ENCODE measurements around the gene DMD.

DMD gene

DNA sequence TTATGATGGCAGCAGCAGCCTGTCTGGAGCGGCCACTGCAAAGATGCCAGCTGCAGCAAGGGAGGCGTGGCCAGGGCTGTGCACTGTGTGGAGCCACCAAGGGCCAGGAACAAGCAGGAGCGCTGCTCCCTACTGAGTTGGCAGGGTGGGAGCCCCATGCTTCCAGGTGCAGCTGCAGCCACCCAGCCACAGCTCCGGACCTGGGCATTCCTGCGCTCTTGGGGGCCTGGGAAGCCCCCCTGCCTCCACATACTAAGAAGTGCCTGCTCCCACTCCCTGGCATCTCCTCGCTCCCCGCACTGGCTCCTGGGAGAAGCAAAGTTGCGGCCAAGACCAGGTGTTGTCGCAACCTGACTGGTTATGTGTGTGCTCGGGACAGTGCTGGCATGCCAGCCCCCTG, 619.8 kb downstream of the DMD start:
- Histone ChIP-seq H3K36me3 (ENCODE audit: control insufficient read depth, insufficient read depth, low read length) (no peaks in the 10 kb centered on the region), H3K27ac (ENCODE audit: low read depth, low read length, severe bottlenecking) (no peak overlapping the region), H3K4me3 (ENCODE audit: extremely low read depth, insufficient read depth, low read length, poor library complexity, severe bottlenecking) (no peak overlapping the region), H3K9me3 (ENCODE audit: control insufficient read depth, low read length) (no peaks in the 10 kb centered on the region), H3K4me1 (ENCODE audit: control insufficient read depth, insufficient read depth, low read length, poor library complexity, severe bottlenecking) (no peaks in the 10 kb centered on the region)
- WGBS, 2 experiments (ENCODE audit: insufficient coverage in 2 of 2): 83 to 86% methylated on average over 3 of the region's 10 CpGs

DNA sequence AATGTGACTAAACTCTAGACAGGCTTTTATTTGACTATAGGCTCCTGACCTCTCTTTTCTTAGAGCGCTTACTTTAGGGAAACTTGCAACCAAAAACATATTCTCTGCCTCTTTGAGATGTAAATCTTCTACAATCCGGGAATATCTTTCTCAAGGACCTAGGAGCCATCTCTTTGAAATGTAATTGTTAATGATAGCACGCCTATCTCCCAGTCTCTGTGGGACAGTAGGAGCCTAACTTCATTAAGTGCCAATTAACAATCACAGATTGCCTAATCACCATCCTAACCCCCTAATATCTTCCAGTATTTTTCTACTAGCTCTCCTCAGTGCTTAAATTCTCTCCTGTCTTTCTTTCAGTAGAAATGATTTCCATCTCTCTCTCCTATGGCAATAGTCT, 628.6 kb downstream of the DMD start:
- Histone ChIP-seq H3K4me1 (ENCODE audit: control insufficient read depth, insufficient read depth, low read length, poor library complexity, severe bottlenecking) (no peaks in the 10 kb centered on the region), H3K4me3 (ENCODE audit: extremely low read depth, insufficient read depth, low read length, poor library complexity, severe bottlenecking) (no peak overlapping the region), H3K9me3 (ENCODE audit: control insufficient read depth, low read length) (no peaks in the 10 kb centered on the region), H3K27ac (ENCODE audit: low read depth, low read length, severe bottlenecking) (no peak overlapping the region), H3K36me3 (ENCODE audit: control insufficient read depth, insufficient read depth, low read length) (no peaks in the 10 kb centered on the region)
- WGBS, 2 experiments (ENCODE audit: insufficient coverage in 2 of 2): 17% methylated on average over 1 of the region's 3 CpGs; no CpG with 5 or more reads in 1 of the 2 experiments

DNA sequence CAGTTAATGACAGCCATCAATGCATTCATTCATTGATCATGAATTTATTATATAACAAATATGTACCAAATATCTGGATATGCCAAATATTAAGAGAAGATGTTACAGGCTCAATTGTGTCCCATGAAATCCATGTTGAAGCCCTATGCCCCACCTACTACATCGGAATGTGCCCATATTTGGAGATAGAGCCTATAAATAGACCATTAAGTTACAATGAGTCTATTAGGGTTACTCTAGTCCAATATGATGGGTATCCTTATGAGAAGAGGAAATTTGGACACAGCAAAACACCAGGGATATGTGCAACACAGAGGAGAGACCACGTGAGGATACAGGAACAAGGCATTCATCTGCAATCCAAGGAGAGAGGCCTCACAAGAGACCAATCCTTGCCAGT, 634.5 kb downstream of the DMD start:
- H3K9me3 ChIP-seq (ENCODE audit: control insufficient read depth, low read length): no peaks in the 10 kb centered on the region
- WGBS, 2 experiments (ENCODE audit: insufficient coverage in 2 of 2): no CpG with 5 or more reads among the region's 2 CpGs
- no peaks in the 10 kb centered on the region for H3K36me3 ChIP-seq (ENCODE audit: control insufficient read depth, insufficient read depth, low read length)

DNA sequence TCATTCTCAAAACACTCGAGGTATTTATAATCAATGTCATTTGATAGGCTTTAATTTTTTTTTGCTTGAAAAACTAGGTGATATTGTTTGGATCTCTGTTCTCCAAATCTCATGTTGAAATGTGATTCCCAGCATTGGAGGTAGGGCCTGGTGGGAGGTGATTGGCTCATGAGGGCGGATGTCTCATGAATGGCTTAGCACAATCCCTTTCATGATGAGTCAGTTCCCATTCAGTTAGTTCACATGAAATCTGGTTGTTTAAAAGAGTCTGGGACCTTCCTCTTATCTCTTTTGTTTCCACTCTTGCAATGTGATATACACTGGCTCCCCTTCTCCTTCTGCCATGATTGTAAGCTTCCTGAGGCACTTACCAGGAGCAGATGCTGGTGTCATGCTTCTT, 638.7 kb downstream of the DMD start:
- no peaks in the 10 kb centered on the region for H3K9me3 ChIP-seq (ENCODE audit: control insufficient read depth, low read length)
- no peak overlapping the region for H3K27ac ChIP-seq (ENCODE audit: low read depth, low read length, severe bottlenecking)
- H3K4me3 ChIP-seq (ENCODE audit: extremely low read depth, insufficient read depth, low read length, poor library complexity, severe bottlenecking): no peak overlapping the region
- H3K4me1 ChIP-seq (ENCODE audit: control insufficient read depth, insufficient read depth, low read length, poor library complexity, severe bottlenecking): no peaks in the 10 kb centered on the region
- WGBS, 2 experiments (ENCODE audit: insufficient coverage in 2 of 2): no CpG with 5 or more reads among the region's 2 CpGs
- no peaks in the 10 kb centered on the region for H3K36me3 ChIP-seq (ENCODE audit: control insufficient read depth, insufficient read depth, low read length)

More for the DNA sequence above, 634.5 kb downstream of the DMD start:
- Histone ChIP-seq H3K27ac (ENCODE audit: low read depth, low read length, severe bottlenecking) (no peak overlapping the region), H3K4me1 (ENCODE audit: control insufficient read depth, insufficient read depth, low read length, poor library complexity, severe bottlenecking) (no peaks in the 10 kb centered on the region), H3K4me3 (ENCODE audit: extremely low read depth, insufficient read depth, low read length, poor library complexity, severe bottlenecking) (no peak overlapping the region)

DNA sequence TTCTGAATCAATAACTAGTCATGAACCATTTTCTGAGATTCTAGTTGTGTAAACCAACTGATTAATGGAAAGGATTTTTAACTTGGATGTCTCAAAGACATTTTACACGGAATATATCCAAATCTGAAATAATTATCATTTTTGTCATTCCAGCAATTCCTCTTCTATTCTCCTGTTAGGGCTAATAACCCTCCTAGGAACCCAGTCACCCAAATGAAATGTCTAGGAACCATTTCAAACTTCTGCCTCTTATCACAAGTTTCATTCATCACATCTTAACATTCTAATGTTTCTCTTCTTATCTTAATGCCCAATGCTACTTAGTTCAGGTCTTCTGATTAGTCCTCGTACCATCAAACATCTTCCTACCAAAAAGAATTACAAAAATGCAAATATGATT, 639.8 kb downstream of the DMD start:
- Histone ChIP-seq H3K27ac (ENCODE audit: low read depth, low read length, severe bottlenecking) (no peak overlapping the region), H3K4me3 (ENCODE audit: extremely low read depth, insufficient read depth, low read length, poor library complexity, severe bottlenecking) (no peak overlapping the region), H3K9me3 (ENCODE audit: control insufficient read depth, low read length) (no peaks in the 10 kb centered on the region), H3K4me1 (ENCODE audit: control insufficient read depth, insufficient read depth, low read length, poor library complexity, severe bottlenecking) (no peaks in the 10 kb centered on the region), H3K36me3 (ENCODE audit: control insufficient read depth, insufficient read depth, low read length) (no peaks in the 10 kb centered on the region)
- 80% methylated on average over 1 of the region's 2 CpGs for WGBS, 2 experiments (ENCODE audit: insufficient coverage in 2 of 2)

DNA sequence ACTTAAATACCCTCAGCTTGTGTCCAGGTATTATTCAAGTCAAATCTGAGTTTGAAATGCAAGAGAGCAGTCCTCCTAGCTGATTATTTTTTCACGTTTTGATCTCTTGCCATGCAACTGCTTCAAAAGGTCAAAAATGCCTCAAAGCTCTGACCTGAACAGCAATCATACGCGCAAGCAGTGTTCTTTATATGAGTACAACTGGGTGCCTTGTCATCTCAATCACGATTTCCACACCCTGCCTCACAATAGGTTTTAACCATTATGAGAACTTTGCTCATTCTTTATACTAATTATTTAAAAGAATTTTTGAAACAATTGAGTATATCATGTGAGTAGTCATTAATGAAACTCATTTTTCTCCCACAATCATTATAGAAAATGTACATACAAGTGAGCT, 649.1 kb downstream of the DMD start:
- Histone ChIP-seq H3K27ac (ENCODE audit: low read depth, low read length, severe bottlenecking) (no peak overlapping the region), H3K9me3 (ENCODE audit: control insufficient read depth, low read length) (no peaks in the 10 kb centered on the region), H3K4me1 (ENCODE audit: control insufficient read depth, insufficient read depth, low read length, poor library complexity, severe bottlenecking) (no peaks in the 10 kb centered on the region), H3K36me3 (ENCODE audit: control insufficient read depth, insufficient read depth, low read length) (no peaks in the 10 kb centered on the region), H3K4me3 (ENCODE audit: extremely low read depth, insufficient read depth, low read length, poor library complexity, severe bottlenecking) (no peak overlapping the region)
- 89% methylated on average over 3 of the region's 4 CpGs; no CpG with 5 or more reads in 1 of the 2 experiments for WGBS, 2 experiments (ENCODE audit: insufficient coverage in 2 of 2)

DNA sequence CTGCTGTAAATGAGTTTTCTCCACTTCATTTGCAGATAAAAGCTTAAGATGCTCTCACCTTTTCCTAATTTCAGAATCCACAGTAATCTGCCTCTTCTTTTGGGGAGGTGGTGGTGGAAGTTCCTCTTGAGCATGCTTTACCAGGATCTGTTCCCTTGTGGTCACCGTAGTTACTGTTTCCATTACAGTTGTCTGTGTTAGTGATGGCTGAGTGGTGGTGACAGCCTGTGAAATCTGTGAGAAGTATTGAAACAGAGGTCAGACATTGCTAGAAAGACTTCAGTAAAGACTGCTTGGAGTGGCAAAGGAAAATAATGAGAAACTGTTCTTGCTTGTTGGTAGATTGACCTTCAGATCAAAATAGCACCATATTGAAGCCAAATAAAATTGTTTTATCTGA, 666.2 kb downstream of the DMD start:
- Histone ChIP-seq H3K27ac (ENCODE audit: low read depth, low read length, severe bottlenecking) (no peak overlapping the region), H3K4me3 (ENCODE audit: extremely low read depth, insufficient read depth, low read length, poor library complexity, severe bottlenecking) (no peak overlapping the region), H3K36me3 (ENCODE audit: control insufficient read depth, insufficient read depth, low read length) (no peaks in the 10 kb centered on the region), H3K4me1 (ENCODE audit: control insufficient read depth, insufficient read depth, low read length, poor library complexity, severe bottlenecking) (no peaks in the 10 kb centered on the region), H3K9me3 (ENCODE audit: control insufficient read depth, low read length) (no peaks in the 10 kb centered on the region)
- whole genome bisulfite sequencing, 2 experiments (ENCODE audit: insufficient coverage in 2 of 2): no CpG with 5 or more reads among the region's 1 CpG

DNA sequence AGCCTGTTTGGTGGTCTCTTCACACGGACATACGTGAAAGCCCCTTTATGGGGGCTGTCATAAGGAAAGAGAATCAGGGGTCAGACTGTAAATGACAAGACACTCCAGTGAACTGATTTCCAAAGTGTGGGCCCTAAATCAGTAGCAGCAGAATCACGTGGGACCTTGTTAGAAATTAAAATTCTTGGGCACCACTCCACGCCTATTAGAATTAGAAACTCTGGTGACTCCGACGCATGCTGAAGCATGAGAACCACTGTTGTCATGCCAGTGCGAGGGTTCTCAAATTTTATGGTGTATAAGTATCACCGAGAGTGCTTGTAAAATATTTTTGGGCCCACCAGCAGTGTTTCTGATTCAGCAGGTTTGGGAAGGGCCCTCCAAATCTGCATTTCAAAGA, 672.8 kb downstream of the DMD start:
- Histone ChIP-seq H3K4me3 (ENCODE audit: extremely low read depth, insufficient read depth, low read length, poor library complexity, severe bottlenecking) (no peak overlapping the region), H3K4me1 (ENCODE audit: control insufficient read depth, insufficient read depth, low read length, poor library complexity, severe bottlenecking) (no peaks in the 10 kb centered on the region), H3K27ac (ENCODE audit: low read depth, low read length, severe bottlenecking) (no peak overlapping the region), H3K9me3 (ENCODE audit: control insufficient read depth, low read length) (no peaks in the 10 kb centered on the region), H3K36me3 (ENCODE audit: control insufficient read depth, insufficient read depth, low read length) (no peaks in the 10 kb centered on the region)
- 82 to 90% methylated on average over 4 to 5 of the region's 8 CpGs for WGBS, 2 experiments (ENCODE audit: insufficient coverage in 2 of 2)

DNA sequence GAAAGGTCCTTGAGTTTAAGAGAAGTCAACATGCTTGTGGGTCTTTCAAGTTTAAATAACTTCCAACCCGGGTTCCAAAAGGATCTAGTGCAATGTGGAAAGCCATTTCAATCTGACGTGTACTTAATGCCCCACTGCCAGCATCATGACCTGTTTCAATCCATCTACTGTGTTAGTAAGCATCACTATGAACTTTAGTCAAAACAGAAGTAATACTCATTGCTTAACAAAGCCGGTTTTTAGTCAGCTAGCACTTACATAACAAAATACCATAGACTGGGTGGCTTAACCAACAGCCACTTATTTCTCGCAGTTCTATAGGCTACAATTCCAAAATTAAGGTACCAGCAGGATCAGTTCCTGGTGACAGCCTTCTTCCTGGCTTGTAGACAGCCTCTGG, 677.5 kb downstream of the DMD start:
- 100% methylated on average over 1 to 2 of the region's 4 CpGs for WGBS, 2 experiments (ENCODE audit: insufficient coverage in 2 of 2)
- no peak overlapping the region for H3K4me3 ChIP-seq (ENCODE audit: extremely low read depth, insufficient read depth, low read length, poor library complexity, severe bottlenecking)

DNA sequence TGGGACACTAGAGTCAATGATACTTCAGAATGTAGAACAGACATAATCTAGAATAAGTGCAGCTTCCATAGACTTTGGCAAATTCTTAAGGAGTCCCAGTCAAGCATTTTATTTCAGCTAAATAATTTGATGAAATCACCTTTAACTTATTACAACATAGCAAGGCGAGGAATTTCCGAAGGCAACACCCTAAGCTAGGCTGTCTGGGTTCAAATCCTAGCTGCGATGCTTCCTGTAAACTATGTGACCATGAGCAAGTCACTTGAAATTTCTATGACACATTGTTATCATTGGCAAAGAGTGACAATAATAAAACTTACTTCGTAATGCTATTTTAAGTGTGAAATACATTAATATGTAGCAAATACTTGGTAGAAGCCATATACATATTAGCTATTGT, 679.1 kb downstream of the DMD start:
- Histone ChIP-seq H3K36me3 (ENCODE audit: control insufficient read depth, insufficient read depth, low read length) (no peaks in the 10 kb centered on the region), H3K4me1 (ENCODE audit: control insufficient read depth, insufficient read depth, low read length, poor library complexity, severe bottlenecking) (no peaks in the 10 kb centered on the region), H3K27ac (ENCODE audit: low read depth, low read length, severe bottlenecking) (no peak overlapping the region), H3K9me3 (ENCODE audit: control insufficient read depth, low read length) (no peaks in the 10 kb centered on the region), H3K4me3 (ENCODE audit: extremely low read depth, insufficient read depth, low read length, poor library complexity, severe bottlenecking) (no peak overlapping the region)
- 100% methylated on average over 1 of the region's 4 CpGs; no CpG with 5 or more reads in 1 of the 2 experiments for WGBS, 2 experiments (ENCODE audit: insufficient coverage in 2 of 2)

More for the DNA sequence above, 677.5 kb downstream of the DMD start:
- Histone ChIP-seq H3K27ac (ENCODE audit: low read depth, low read length, severe bottlenecking) (no peak overlapping the region), H3K4me1 (ENCODE audit: control insufficient read depth, insufficient read depth, low read length, poor library complexity, severe bottlenecking) (no peaks in the 10 kb centered on the region), H3K36me3 (ENCODE audit: control insufficient read depth, insufficient read depth, low read length) (no peaks in the 10 kb centered on the region), H3K9me3 (ENCODE audit: control insufficient read depth, low read length) (no peaks in the 10 kb centered on the region)

DNA sequence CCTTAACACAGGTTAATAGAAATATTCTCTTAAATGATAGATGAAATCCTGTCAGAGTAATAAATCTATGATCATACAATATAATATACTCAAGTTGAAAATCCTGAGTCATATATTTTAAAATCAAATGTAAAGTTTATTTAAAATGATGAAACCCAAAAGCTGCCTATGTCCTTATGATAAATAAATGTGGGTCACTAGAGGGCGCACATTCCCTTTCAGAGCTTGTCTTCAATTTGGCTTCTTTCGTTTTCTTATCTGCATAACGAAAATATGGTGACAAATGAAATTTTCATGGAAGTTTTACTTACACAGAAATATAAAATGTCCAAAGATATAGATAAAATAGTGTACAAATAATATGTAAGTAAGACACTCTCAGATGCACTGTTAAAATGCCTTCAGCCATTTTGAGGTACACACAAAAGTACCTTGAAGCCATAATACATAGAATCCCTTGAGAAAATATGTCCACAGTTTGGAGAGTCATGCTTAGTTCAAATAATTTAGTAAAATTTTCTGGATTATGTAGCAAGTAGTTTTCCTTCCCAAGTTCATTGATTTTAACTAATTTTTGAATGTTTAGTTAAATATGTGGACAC, 680.4 kb downstream of the DMD start:
- Histone ChIP-seq H3K27ac (ENCODE audit: low read depth, low read length, severe bottlenecking) (no peak overlapping the region), H3K4me1 (ENCODE audit: control insufficient read depth, insufficient read depth, low read length, poor library complexity, severe bottlenecking) (no peaks in the 10 kb centered on the region), H3K9me3 (ENCODE audit: control insufficient read depth, low read length) (no peaks in the 10 kb centered on the region), H3K36me3 (ENCODE audit: control insufficient read depth, insufficient read depth, low read length) (no peaks in the 10 kb centered on the region), H3K4me3 (ENCODE audit: extremely low read depth, insufficient read depth, low read length, poor library complexity, severe bottlenecking) (no peak overlapping the region)
- WGBS, 2 experiments (ENCODE audit: insufficient coverage in 2 of 2): no CpG with 5 or more reads among the region's 3 CpGs

Measured in mesodermal cell (in vitro differentiated cells).